ENCODE data around the gene PLCB1. TPM values are rescaled to one million over a fixed set of nuclear protein-coding genes. Genes with fewer than 3 reads are reported as not detected.

Gene PLCB1
- total and polyA plus RNA-seq, 2 of the 4 experiments (the other 2 are of a cell fraction): 5.6 to 16.1 TPM

DNA sequence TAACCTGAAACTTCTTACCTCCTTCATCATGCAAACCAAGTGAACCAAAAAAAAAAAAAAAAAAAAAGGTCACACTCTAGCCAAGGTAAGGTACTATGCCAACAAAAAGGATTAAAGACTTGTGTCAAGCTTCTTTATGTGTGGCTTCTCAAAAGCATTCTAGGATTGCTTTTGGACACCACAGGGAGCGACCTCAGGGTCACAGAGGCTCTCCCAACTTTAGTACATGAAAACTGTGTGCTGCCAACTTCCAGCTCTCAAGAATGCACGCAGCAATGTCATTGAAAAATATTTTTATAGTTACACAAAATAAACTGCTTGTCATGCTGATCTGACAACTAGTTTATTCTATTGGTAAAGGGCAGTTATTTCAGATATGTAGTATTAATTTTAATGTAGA lies 243.8 kb downstream of the PLCB1 start:
- in situ Hi-C loops (cut with MboI; ENCODE audit: low sequenced_read_pairs): no loop called here
- H3K9ac ChIP-seq (ENCODE audit: low read depth, low read length): no peak overlapping the region
- H3K4me1 ChIP-seq (ENCODE audit: control insufficient read depth, insufficient read depth, low read length): no peaks in the 10 kb centered on the region
- H4K5ac ChIP-seq (ENCODE audit: low read depth, low read length): no peak overlapping the region
- H2AK9ac ChIP-seq (replicated peaks; ENCODE audit: low read depth, low read length, poor library complexity): no peak overlapping the region
- no peak overlapping the region for H4K8ac ChIP-seq (ENCODE audit: low read depth in 2 of 2, low read length in 2 of 2)
- no peak overlapping the region for H2BK120ac ChIP-seq (ENCODE audit: low read depth, low read length)
- H3K9me1 ChIP-seq (ENCODE audit: insufficient read depth, low read length): no peaks in the 10 kb centered on the region
- BruUV-seq (replicated peaks): no TSS peak
- no peaks in the 10 kb centered on the region for H4K20me1 ChIP-seq (ENCODE audit: insufficient read depth, low read length)
- ATAC-seq (ENCODE audit: low read depth): no peak
- no peaks in the 10 kb centered on the region for H3K27me3 ChIP-seq (ENCODE audit: control insufficient read depth, insufficient read depth, low read length)
- dilution Hi-C loops (cut with HindIII; ENCODE audit: low sequenced_read_pairs, unreplicated experiment): no loop called here
- H3K14ac ChIP-seq (replicated peaks; ENCODE audit: low read depth, low read length): no peak overlapping the region
- no peak overlapping the region for H3K4me3 ChIP-seq (ENCODE audit: insufficient read depth, low read depth, low read length)
- H2BK20ac ChIP-seq (ENCODE audit: low read depth, low read length): no peak overlapping the region
- H3K18ac ChIP-seq (ENCODE audit: low read depth, low read length): no peak overlapping the region
- ChIA-PET CTCF (no interaction called here), POLR2A (ENCODE audit: unreplicated experiment) (no interaction called here)
- H2BK5ac ChIP-seq (ENCODE audit: low read depth, low read length, poor library complexity, severe bottlenecking): no peak overlapping the region
- no peaks in the 10 kb centered on the region for H3K9me3 ChIP-seq (ENCODE audit: control insufficient read depth, insufficient read depth, low read length)
- no peak overlapping the region for H4K91ac ChIP-seq (ENCODE audit: insufficient read depth, low read depth, low read length)
- TF ChIP-seq MXI1 (IDR thresholded peaks at IDR 0.05; ENCODE audit: borderline replicate concordance, low read depth, low read length): no peak
- no peak overlapping the region for H3K4ac ChIP-seq (ENCODE audit: low read depth, low read length)
- no peak overlapping the region for H3K23ac ChIP-seq (ENCODE audit: low read depth, low read length)
- intact Hi-C loops (cut with micrococcal nuclease): no loop called here
- H3K27ac ChIP-seq (ENCODE audit: insufficient read depth, low read length): no peak overlapping the region
- no peaks in the 10 kb centered on the region for H3K79me1 ChIP-seq (ENCODE audit: low read depth in 1 of 2, low read length in 2 of 2)
- H2AK5ac ChIP-seq (ENCODE audit: low read depth, low read length): no peak overlapping the region
- no peak overlapping the region for H2AFZ ChIP-seq (replicated peaks; ENCODE audit: low read length, poor library complexity)
- no peak overlapping the region for H3K4me2 ChIP-seq (ENCODE audit: low read depth, low read length)
- H2BK15ac ChIP-seq (ENCODE audit: low read depth, low read length): no peak overlapping the region
- WGBS, 2 experiments (ENCODE audit: extremely low coverage in 2 of 2, insufficient read length in 1 of 2): no CpG with 5 or more reads among the region's 2 CpGs
- DNase-seq: no peak
- no peaks in the 10 kb centered on the region for H3K36me3 ChIP-seq (ENCODE audit: control insufficient read depth, insufficient read depth, low read length)
- H3K56ac ChIP-seq (ENCODE audit: extremely low read depth, insufficient read depth, low read length): no peak overlapping the region
